RWPE1 (cell line): ENCODE measurements around the gene SLC6A16.
"Not testable (repeated sequence)": the region's sequence is repeated elsewhere in the genome, so short reads cannot be mapped to it uniquely, and the experiment has no call there.

ENCODE experiments used
- CTCF ChIA-PET: fragments of 350-600 bp; sonication (Branson Sonifier 250); formaldehyde crosslinking; extraction: SDS; loops from one replicate; lab custom pipeline; 2021; lab: Yijun Ruan, JAX
- POLR2A ChIA-PET: fragments of 400-600 bp; formaldehyde crosslinking; extraction: SDS; loops from one replicate; lab custom pipeline; 2020; ENCODE audit warnings: antibody characterized with exemption; ENCODE audit not compliant: low non-redundant PET; lab: Yijun Ruan, JAX
- DNase-seq: peaks from one replicate; pipeline ENCODE4 v3.0.0; 2012; ENCODE audit warnings: low spot score
- H3K27ac ChIP-seq: fragments of 450-650 bp; 2 replicates; pipeline ENCODE4 v1.5.1; 2017
- CTCF ChIP-seq: fragments of 450-650 bp; conservative IDR thresholded peaks from 2 replicates; pipeline ENCODE4 v1.5.1; 2017; ENCODE audit warnings: low read depth, mild to moderate bottlenecking

The SLC6A16 gene

GRCh38 chr19:49336482-49337266 is 11.7 kb upstream of the SLC6A16 start:
- POLR2A ChIA-PET, result no interaction called here
- no peak for TF ChIP-seq CTCF
- CTCF ChIA-PET, result interaction anchor here (0.6 kb wide), 3 partner anchors 12 to 403 kb away, joined by 3 to 5 read pairs (median 3); no protein-coding TSS in a partner anchor
- H3K27ac ChIP-seq, result no peak overlapping the region; the same call in 1 of the 2 replicates
- DNase-seq, result no peak

- no peak for TF ChIP-seq CTCF
- CTCF ChIA-PET, result no interaction called here
- POLR2A ChIA-PET, result no interaction called here
- no peak for DNase-seq
- no peak overlapping the region for H3K27ac ChIP-seq
Observed at GRCh38 chr19:49335784-49336481, 10.9 kb upstream of the SLC6A16 start.

GRCh38 chr19:49335071-49335783 is 10.2 kb upstream of the SLC6A16 start, which contains the start of gene CD37:
CD37 (plus strand) TSS chr19:49335406; CDS start chr19:49335541, 135 bp downstream.
- CTCF ChIA-PET, result interaction anchor here (1.3 kb wide), 1 partner anchor 34 kb away, joined by 3 read pairs; no protein-coding TSS in a partner anchor
- no peak for DNase-seq
- no peak within 1 kb of the TSS for H3K27ac ChIP-seq
- TF ChIP-seq CTCF, result no peak
- POLR2A ChIA-PET, result no interaction called here

GRCh38 chr19:49333811-49334288 is 8.9 kb upstream of the SLC6A16 start:
- POLR2A ChIA-PET, result no interaction called here
- no peak for TF ChIP-seq CTCF
- no peak for DNase-seq
- no peak overlapping the region; the same call in 1 of the 2 replicates for H3K27ac ChIP-seq
- CTCF ChIA-PET, result interaction anchor here (0.6 to 0.7 kb wide), 2 partner anchors 15 to 23 kb away, joined by 3 read pairs; no protein-coding TSS in a partner anchor

GRCh38 chr19:49333418-49333805 is 8.4 kb upstream of the SLC6A16 start:
- POLR2A ChIA-PET, result no interaction called here
- CTCF ChIA-PET, result no interaction called here
- H3K27ac ChIP-seq, result no peak overlapping the region; the same call in 1 of the 2 replicates
- DNase-seq, result no peak
- TF ChIP-seq CTCF, result no peak

- H3K27ac ChIP-seq, DNase-seq, CTCF ChIA-PET, POLR2A ChIA-PET: not testable (repeated sequence)
Observed at GRCh38 chr19:49332691-49333417, 7.9 kb upstream of the SLC6A16 start.
